ENCODE results near the gene ARHGAP8. TPM values are rescaled to one million over a fixed set of nuclear protein-coding genes. Genes with fewer than 3 reads are reported as not detected.

ARHGAP8 gene
- total RNA-seq, 2 experiments from 2014 or later: not detected

DNA sequence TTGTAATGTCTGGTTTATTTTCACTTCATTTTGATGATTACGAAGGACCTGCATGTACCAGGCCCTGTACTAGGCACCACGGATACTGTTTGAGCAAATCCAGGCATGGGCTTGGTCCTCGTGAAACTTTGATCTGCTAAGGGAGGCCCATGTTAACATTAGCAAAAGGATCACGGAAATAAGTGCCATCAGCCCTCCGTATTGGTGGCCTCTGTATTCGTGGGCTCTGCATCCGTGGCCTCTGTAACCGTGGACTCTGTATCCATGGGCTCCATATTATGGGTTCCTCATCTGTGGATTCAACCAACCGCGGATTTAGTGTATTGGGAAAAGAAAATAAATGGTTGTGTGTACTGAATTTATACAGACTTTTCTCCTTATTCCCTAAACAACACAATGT is 8.7 kb downstream of the ARHGAP8 start:
- no peaks in the 10 kb centered on the region for H3K36me3 ChIP-seq (ENCODE audit: insufficient read depth, low read length)
- no peaks in the 10 kb centered on the region for H3K79me2 ChIP-seq (ENCODE audit: insufficient read depth, low read depth, low read length)
- intact Hi-C loops (cut with micrococcal nuclease; ENCODE audit: unreplicated experiment): no loop called here
- no peaks in the 10 kb centered on the region for H4K20me1 ChIP-seq (ENCODE audit: insufficient read depth, low read length)
- no peak overlapping the region for H3K4me3 ChIP-seq (ENCODE audit: low read depth, low read length, poor library complexity, severe bottlenecking)
- POLR2A ChIA-PET: no interaction called here
- H3K9me2 ChIP-seq (ENCODE audit: insufficient read depth, low read length): no peaks in the 10 kb centered on the region
- no peak overlapping the region for H2AFZ ChIP-seq (ENCODE audit: low read length)
- no TSS peak for BruUV-seq (replicated peaks)
- H3K27ac ChIP-seq (ENCODE audit: low read depth, low read length, poor library complexity, severe bottlenecking): no peak overlapping the region
- no peaks in the 10 kb centered on the region for H3K9me3 ChIP-seq (ENCODE audit: low read length)
- CTCF ChIA-PET (ENCODE audit: unreplicated experiment): no interaction called here
- no peaks in the 10 kb centered on the region for H3K4me1 ChIP-seq (ENCODE audit: insufficient read depth, low read length, poor library complexity, severe bottlenecking)
- no peak for TF ChIP-seq EZH2phosphoT487 (IDR thresholded peaks at IDR 0.05; ENCODE audit: borderline replicate concordance, low read depth, low read length)
- TF ChIP-seq, protein P1, sequence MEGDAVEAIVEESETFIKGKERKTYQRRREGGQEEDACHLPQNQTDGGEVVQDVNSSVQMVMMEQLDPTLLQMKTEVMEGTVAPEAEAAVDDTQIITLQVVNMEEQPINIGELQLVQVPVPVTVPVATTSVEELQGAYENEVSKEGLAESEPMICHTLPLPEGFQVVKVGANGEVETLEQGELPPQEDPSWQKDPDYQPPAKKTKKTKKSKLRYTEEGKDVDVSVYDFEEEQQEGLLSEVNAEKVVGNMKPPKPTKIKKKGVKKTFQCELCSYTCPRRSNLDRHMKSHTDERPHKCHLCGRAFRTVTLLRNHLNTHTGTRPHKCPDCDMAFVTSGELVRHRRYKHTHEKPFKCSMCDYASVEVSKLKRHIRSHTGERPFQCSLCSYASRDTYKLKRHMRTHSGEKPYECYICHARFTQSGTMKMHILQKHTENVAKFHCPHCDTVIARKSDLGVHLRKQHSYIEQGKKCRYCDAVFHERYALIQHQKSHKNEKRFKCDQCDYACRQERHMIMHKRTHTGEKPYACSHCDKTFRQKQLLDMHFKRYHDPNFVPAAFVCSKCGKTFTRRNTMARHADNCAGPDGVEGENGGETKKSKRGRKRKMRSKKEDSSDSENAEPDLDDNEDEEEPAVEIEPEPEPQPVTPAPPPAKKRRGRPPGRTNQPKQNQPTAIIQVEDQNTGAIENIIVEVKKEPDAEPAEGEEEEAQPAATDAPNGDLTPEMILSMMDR (conservative IDR thresholded peaks at IDR 0.05; ENCODE audit: low read length): no peak
- DNase-seq (ENCODE audit: low spot score): no peak
- no peak overlapping the region for H3K4me2 ChIP-seq (ENCODE audit: low read length)

GRCh38 chr22:44764373-44764772 is 12.0 kb downstream of the ARHGAP8 start:
- H3K9me2 ChIP-seq (ENCODE audit: insufficient read depth, low read length): no peaks in the 10 kb centered on the region
- DNase-seq (ENCODE audit: low spot score): no peak
- TF ChIP-seq EZH2phosphoT487 (IDR thresholded peaks at IDR 0.05; ENCODE audit: borderline replicate concordance, low read depth, low read length): no peak
- TF ChIP-seq, protein P1 (conservative IDR thresholded peaks at IDR 0.05; ENCODE audit: low read length): no peak
- BruUV-seq (replicated peaks): no TSS peak
- intact Hi-C loops (cut with micrococcal nuclease; ENCODE audit: unreplicated experiment): no loop called here
- H3K27ac ChIP-seq (ENCODE audit: low read depth, low read length, poor library complexity, severe bottlenecking): no peak overlapping the region
- no peak overlapping the region for H3K4me3 ChIP-seq (ENCODE audit: low read depth, low read length, poor library complexity, severe bottlenecking)
- H3K79me2 ChIP-seq (ENCODE audit: insufficient read depth, low read depth, low read length): no peaks in the 10 kb centered on the region
- no peaks in the 10 kb centered on the region for H3K4me1 ChIP-seq (ENCODE audit: insufficient read depth, low read length, poor library complexity, severe bottlenecking)
- H2AFZ ChIP-seq (ENCODE audit: low read length): no peak overlapping the region
- H3K9me3 ChIP-seq (ENCODE audit: low read length): no peaks in the 10 kb centered on the region
- H3K4me2 ChIP-seq (ENCODE audit: low read length): no peak overlapping the region
- ChIA-PET CTCF (ENCODE audit: unreplicated experiment) (no interaction called here), POLR2A (no interaction called here)
- H3K36me3 ChIP-seq (ENCODE audit: insufficient read depth, low read length): no peaks in the 10 kb centered on the region
- no peaks in the 10 kb centered on the region for H4K20me1 ChIP-seq (ENCODE audit: insufficient read depth, low read length)

GRCh38 chr22:44764974-44765373 is 12.6 kb downstream of the ARHGAP8 start:
- Histone ChIP-seq H2AFZ (ENCODE audit: low read length) (no peak overlapping the region), H3K4me3 (ENCODE audit: low read depth, low read length, poor library complexity, severe bottlenecking) (no peak overlapping the region), H3K4me1 (ENCODE audit: insufficient read depth, low read length, poor library complexity, severe bottlenecking) (no peaks in the 10 kb centered on the region), H3K36me3 (ENCODE audit: insufficient read depth, low read length) (no peaks in the 10 kb centered on the region), H3K4me2 (ENCODE audit: low read length) (no peak overlapping the region), H3K9me3 (ENCODE audit: low read length) (no peaks in the 10 kb centered on the region), H4K20me1 (ENCODE audit: insufficient read depth, low read length) (no peaks in the 10 kb centered on the region), H3K27ac (ENCODE audit: low read depth, low read length, poor library complexity, severe bottlenecking) (no peak overlapping the region), H3K79me2 (ENCODE audit: insufficient read depth, low read depth, low read length) (no peaks in the 10 kb centered on the region), H3K9me2 (ENCODE audit: insufficient read depth, low read length) (no peaks in the 10 kb centered on the region)
- BruUV-seq (replicated peaks): no TSS peak
- TF ChIP-seq EZH2phosphoT487 (IDR thresholded peaks at IDR 0.05; ENCODE audit: borderline replicate concordance, low read depth, low read length): no peak
- TF ChIP-seq, protein P1 (conservative IDR thresholded peaks at IDR 0.05; ENCODE audit: low read length): no peak
- no peak for DNase-seq (ENCODE audit: low spot score)
- POLR2A ChIA-PET: no interaction called here
- CTCF ChIA-PET (ENCODE audit: unreplicated experiment): no interaction called here
- intact Hi-C loops (cut with micrococcal nuclease; ENCODE audit: unreplicated experiment): no loop called here
